HG03039 (cell line): ENCODE measurements around the gene SSBP3.
"Not testable (repeated sequence)": the region's sequence is repeated elsewhere in the genome, so short reads cannot be mapped to it uniquely, and the experiment has no call there.

Source experiments
- ATAC-seq: cut with Tn5 transposase; IDR thresholded peaks from one replicate; pipeline ENCODE4 v1.9.1; 2021; ENCODE audit warnings: mild to moderate bottlenecking, moderate library complexity; ENCODE audit not compliant: unreplicated experiment

Gene SSBP3

GRCh38 chr1:54406339-54407153 is at the start of gene SSBP3:
SSBP3 (minus strand) TSS chr1:54406394.
- ATAC-seq, result peak; percentile 79

- no peak for ATAC-seq
These were observed 47.3 kb upstream of the SSBP3 start for GRCh38 chr1:54453509-54453908.

GRCh38 chr1:54453022-54453421 is 46.8 kb upstream of the SSBP3 start:
- ATAC-seq, result no peak

GRCh38 chr1:54449431-54449830 is 43.2 kb upstream of the SSBP3 start:
- not testable (repeated sequence) for ATAC-seq

GRCh38 chr1:54448801-54449200 is 42.6 kb upstream of the SSBP3 start:
- ATAC-seq, result not testable (repeated sequence)

GRCh38 chr1:54447081-54447480 is 40.9 kb upstream of the SSBP3 start:
- ATAC-seq, result not testable (repeated sequence)

- no peak for ATAC-seq
These were observed 36.0 kb upstream of the SSBP3 start for GRCh38 chr1:54442185-54442584.

- ATAC-seq, result no peak
These were observed 33.5 kb upstream of the SSBP3 start for GRCh38 chr1:54439550-54440223.

GRCh38 chr1:54437783-54438182 is 31.6 kb upstream of the SSBP3 start:
- no peak for ATAC-seq

GRCh38 chr1:54436826-54437225 is 30.6 kb upstream of the SSBP3 start:
- ATAC-seq, result no peak

- ATAC-seq, result no peak
These were observed 23.6 kb upstream of the SSBP3 start for GRCh38 chr1:54429838-54430237.

- no peak for ATAC-seq
These were observed 22.8 kb upstream of the SSBP3 start for GRCh38 chr1:54428837-54429518.

- no peak for ATAC-seq
These were observed 19.0 kb upstream of the SSBP3 start for GRCh38 chr1:54425152-54425584.

- no peak for ATAC-seq
These were observed 18.2 kb upstream of the SSBP3 start for GRCh38 chr1:54424398-54424797.

- no peak for ATAC-seq
These were observed 14.9 kb upstream of the SSBP3 start for GRCh38 chr1:54421101-54421504.

- not testable (repeated sequence) for ATAC-seq
These were observed 12.4 kb upstream of the SSBP3 start for GRCh38 chr1:54418598-54418997.

GRCh38 chr1:54417123-54417522 is 10.9 kb upstream of the SSBP3 start:
- ATAC-seq, result no peak

- ATAC-seq, result no peak
These were observed 10.2 kb upstream of the SSBP3 start for GRCh38 chr1:54416435-54416834.

- no peak for ATAC-seq
These were observed 9.8 kb upstream of the SSBP3 start for GRCh38 chr1:54415991-54416390.

GRCh38 chr1:54415533-54415932 is 9.3 kb upstream of the SSBP3 start:
- no peak for ATAC-seq

- no peak for ATAC-seq
These were observed 7.5 kb upstream of the SSBP3 start for GRCh38 chr1:54413732-54414131.

- ATAC-seq, result no peak
These were observed 7.1 kb upstream of the SSBP3 start for GRCh38 chr1:54413295-54413694.
